ENCODE data around the gene B9D1.

B9D1 gene, protein sequence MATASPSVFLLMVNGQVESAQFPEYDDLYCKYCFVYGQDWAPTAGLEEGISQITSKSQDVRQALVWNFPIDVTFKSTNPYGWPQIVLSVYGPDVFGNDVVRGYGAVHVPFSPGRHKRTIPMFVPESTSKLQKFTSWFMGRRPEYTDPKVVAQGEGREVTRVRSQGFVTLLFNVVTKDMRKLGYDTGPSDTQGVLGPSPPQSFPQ

DNA sequence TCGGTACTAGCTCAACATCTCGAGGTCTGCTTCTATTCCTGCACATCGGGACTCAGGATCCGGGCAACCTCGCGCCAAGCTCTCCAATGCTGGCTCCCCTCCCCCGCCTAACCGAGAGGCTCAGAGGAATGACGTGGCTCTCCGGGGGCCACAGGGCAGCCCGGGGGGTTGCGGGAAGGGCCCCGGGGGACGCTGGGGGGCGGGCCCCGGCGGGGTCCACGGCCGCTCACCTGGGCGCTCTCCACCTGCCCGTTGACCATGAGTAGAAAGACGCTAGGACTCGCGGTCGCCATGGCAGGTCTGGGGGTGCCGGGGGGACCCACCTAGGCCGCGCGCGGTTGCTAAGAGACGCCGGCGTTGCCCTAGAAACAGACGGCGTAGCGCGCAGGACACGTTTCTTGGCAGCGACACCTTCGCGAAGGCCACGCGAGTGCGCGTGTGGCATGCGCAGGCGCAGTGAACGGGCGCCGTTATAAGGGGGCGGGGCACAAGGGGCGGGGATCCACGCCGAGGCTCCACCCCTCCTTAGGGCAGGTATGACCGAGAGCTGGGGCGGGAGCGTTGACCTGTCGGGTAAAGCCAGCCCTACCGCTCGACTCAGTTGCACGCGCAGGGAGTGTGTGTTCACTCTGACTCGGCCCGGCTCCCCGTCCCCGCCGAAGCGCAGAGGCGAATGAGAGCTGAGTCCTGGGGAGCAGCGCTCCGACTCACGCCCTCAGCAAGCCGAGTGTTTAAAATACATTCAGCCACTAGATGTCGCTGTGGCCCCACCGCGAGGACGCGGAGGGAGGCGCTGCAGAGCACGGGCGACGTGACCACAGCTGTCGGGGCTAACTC is at the start of gene B9D1:
TSS of gene B9D1 (minus strand) at position 447 of the 837 bp plus-strand sequence. CDS start at position 293, 154 bp downstream.
- in situ Hi-C loops (cut with HindIII; ENCODE audit: low sequenced_read_pairs), result loop anchor here (5.0 to 10.0 kb wide), 2 partner anchors 85 to 402 kb away; no protein-coding TSS in a partner anchor

DNA sequence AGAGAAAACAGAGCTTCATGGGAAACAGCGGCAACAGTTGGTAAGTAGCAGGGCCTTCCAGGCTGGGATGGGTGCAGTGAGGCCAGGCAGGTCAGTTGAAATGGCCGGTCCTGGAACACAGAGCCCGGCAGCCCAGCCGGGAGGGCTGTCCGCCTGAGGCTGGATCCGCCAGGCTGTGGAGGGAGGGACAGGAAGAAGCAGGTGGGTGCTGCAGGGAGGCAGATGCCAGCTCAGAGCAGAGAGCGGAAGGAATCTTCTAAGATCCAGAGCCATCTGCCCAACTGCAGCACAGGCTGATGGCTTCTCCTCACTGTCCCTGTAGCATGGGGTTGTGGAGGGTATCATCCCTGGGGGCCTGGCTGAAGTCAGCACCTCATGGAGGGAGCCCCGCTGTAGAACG is 49.1 kb upstream of the B9D1 start:
- in situ Hi-C loops (cut with HindIII; ENCODE audit: low sequenced_read_pairs), result no loop called here

DNA sequence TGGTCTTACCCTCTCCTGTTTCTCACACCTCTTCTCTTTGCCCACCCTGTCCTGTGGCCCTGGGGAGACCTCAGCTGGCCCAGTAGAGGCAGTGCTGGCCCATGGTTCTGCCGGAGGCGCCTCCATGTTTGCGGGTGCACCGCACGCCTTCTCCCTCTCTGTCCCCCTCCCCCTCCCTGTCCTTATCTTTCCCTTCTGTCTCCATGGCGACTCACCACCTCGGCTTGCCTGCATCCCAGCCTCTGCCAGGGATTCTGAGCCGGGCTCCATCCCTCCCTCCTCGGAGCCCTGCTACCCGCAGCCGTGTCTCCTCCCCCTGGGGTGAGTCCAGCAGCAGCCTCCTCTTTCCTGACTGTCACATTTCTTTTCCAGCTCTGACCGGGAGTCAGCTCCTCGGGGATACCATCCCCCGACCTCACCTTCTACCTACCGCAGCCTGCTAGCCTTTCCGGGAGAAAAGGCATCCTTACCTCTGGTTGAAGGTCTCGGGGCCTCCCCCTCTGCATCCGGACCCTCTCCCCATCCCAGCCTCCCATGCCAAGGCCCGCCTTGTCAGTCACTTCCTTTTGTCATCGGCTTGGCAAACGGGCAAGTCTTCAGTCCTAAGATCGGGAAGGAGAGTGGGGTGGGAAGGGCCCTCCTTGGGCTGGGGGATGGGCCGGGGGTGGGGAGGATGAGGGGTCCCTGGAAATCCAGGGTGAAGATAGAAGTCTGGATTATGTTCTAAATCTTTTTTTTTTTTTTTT is 48.5 kb upstream of the B9D1 start, which contains the start of gene RNF112:
TSS of gene RNF112 (plus strand) at position 358 of the 746 bp plus-strand sequence. CDS start at position 535, 177 bp downstream.
- in situ Hi-C loops (cut with HindIII; ENCODE audit: low sequenced_read_pairs), result no loop called here

DNA sequence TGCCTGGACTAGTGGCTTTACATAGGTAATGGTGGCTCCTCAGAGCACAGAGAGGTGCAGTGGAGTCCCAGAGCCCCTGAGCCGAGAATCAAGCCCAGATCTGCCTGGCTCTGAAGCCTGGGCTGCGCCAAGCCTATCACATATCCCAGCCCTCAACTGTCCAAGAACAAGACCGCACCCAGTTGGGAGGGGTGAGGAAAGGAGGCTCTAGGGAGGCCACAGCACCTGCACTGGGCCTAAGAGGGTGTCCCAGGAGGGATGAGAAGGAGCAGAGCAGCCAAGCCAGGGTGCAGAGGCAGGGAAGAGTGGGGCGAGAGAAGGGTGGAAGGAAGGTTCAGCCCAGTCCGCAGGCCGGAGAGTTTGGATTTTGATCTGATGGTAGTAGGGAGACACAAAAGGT is 47.6 kb upstream of the B9D1 start:
- in situ Hi-C loops (cut with HindIII; ENCODE audit: low sequenced_read_pairs), result no loop called here

DNA sequence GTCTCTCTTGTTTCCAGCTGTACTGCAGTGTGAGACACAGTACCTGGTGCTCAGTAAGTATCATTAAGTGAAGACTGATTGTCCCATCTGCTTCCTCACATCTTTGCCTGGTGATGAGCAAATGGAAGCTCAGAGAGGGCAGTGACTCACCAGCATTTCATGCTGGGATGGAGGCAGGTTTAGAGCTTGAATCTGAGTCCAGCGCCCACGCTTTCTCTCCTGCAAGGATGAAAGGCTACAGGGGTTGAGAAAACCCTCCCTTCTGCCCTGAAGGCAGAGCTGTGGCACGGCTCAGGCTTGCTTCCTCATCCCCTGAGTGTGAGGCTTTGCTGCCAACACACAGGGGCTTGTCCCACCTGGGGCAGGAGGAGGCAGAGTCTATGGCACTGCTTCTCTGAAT is 47.0 kb upstream of the B9D1 start:
- in situ Hi-C loops (cut with HindIII; ENCODE audit: low sequenced_read_pairs), result no loop called here

DNA sequence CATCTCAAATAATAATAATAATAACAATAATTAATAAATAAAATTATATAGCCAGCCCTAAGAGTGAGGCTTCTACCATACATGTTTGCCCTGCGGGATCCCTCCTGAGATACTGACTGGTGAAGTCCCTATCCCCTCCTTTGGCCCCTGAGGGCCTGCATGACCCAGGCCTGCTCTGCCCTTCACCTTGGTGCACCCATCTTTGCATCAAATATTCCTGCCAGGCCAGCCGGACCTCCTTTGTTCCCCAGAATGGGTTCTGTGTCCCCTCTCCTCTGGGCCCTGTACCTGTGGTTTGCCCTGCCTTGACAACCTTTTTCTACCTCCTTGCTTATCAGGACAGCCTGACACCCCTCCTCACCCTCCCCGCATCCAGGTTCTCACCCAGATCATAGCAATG is 46.5 kb upstream of the B9D1 start:
- in situ Hi-C loops (cut with HindIII; ENCODE audit: low sequenced_read_pairs), result no loop called here

DNA sequence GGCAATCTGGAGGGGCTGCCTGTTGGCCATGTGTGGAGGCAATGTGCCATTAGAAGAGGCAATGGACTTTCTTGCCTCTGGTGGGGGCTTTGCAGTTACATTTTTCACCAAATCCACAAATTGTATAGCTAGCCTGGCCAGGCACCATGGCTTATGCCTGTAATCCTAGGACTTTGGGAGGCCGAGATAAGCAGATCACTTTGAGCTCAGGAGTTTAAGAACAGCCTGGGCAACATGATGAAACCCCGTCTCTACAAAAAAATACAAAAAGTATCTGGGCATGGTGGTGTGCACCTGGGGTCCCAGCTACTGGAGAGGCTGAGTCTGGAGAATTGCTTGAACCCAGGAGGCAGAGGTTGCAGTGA is 45.8 kb upstream of the B9D1 start:
- in situ Hi-C loops (cut with HindIII; ENCODE audit: low sequenced_read_pairs), result no loop called here

DNA sequence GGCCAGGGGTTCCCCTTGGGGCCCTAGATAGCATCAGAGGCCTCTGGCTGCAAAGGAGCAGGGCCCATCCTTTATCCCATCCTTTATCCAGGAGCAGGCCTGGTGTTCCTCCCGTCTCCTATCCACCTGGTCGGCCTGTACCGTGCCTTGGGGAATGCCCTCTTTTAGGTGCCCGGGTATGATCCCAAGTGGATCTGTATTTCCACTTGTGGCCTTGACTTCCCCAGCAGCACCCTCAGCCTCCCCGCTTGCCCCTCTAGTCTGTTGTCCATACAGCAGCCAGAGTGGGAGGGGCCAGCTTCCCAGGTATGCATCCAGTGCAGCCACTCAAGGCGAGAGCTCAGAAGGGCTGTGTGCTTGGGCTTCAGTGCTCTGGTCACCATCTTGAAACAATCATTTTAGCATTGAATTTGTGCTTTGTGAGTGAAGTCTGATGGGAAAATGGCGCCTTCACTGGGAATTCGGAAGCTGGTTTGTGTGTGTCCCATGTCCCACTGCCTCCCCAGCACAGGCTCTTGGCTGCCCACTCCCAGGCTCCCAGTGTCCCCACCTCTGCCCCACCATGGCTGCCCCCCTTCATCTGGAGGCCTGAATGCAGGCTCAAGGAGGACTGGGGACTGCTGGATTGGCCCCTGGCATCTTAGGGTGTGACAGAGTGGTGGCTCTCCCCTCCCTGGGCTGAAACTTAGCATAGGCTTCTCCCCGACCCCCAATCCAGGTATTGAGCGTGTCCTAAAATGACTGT is 45.2 kb upstream of the B9D1 start:
- in situ Hi-C loops (cut with HindIII; ENCODE audit: low sequenced_read_pairs), result no loop called here

DNA sequence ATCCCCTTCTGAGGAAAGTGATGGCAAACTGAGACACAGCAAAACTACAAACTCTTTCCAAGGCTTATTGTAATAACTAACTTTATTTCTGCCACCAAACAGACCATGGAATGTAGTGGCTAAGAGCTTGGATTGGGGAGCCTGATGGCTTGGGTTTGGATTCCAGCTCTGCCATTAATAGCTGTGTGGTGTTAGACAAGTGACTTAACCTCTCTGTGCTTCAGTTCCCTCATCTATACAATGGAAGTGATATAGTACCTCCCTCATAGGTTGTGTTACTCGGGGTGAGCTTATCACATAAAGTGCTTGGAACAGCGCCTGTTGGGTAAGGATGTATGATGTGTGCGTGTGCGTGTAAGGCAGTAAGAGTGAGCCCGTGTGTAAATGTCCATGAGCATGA is 42.6 kb upstream of the B9D1 start:
- in situ Hi-C loops (cut with HindIII; ENCODE audit: low sequenced_read_pairs), result no loop called here

DNA sequence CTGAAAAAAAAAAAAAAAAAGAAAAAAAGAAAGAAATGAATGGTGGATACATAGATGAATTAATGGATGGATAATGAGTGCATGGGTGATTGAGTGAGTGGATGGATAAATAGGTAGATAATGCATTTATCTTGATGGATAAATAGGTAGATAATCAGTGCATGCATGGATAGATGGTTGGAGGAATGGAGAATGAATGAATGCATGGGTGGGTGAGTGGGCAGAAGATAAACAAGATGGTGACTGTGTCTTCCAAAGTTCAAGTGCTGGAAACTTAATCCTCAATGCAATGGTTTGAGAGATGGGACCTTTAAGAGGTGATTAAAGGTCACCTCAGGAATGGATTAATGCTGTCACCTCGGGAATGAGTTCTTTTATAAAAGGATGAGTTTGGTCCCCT is 41.7 kb upstream of the B9D1 start:
- in situ Hi-C loops (cut with HindIII; ENCODE audit: low sequenced_read_pairs), result no loop called here

DNA sequence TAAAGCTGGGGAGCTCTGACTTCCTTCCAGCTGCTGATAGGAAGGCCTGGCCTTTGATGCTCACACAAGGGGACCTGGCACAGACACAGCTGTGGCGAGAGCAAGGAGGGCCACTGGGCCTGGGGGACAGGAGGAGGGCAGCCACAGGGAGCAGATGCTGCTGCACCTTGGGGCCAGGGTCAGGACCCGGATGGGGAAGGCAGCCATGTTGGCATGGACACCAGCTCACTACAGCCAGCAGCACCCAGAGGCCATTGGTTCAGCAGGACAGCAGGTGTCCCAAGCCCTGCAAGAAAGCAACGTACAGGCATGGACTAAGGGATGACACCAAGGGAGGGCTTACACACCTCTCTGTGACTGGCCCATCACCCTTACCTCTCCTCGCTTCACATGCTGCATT is 40.5 kb upstream of the B9D1 start:
- in situ Hi-C loops (cut with HindIII; ENCODE audit: low sequenced_read_pairs), result no loop called here

DNA sequence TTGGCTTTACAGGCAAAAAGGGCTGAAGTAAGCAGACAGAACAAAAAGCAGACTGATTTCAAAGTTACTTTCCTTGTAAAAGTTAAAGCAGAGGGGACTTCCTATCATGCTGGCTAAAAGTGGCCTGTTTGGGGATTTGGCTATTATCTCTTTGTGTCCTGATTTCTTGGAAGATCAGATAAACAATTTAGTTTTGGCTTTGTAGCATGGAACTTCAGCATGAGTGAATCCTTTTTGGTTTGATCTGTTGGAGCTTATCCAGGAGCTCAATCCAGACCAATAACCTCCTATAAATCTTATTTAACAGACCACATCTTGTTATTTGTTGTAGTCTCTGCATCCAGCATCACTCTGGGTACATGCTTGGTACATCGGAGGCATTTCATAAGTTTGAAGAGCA is 39.6 kb upstream of the B9D1 start:
- in situ Hi-C loops (cut with HindIII; ENCODE audit: low sequenced_read_pairs), result no loop called here

DNA sequence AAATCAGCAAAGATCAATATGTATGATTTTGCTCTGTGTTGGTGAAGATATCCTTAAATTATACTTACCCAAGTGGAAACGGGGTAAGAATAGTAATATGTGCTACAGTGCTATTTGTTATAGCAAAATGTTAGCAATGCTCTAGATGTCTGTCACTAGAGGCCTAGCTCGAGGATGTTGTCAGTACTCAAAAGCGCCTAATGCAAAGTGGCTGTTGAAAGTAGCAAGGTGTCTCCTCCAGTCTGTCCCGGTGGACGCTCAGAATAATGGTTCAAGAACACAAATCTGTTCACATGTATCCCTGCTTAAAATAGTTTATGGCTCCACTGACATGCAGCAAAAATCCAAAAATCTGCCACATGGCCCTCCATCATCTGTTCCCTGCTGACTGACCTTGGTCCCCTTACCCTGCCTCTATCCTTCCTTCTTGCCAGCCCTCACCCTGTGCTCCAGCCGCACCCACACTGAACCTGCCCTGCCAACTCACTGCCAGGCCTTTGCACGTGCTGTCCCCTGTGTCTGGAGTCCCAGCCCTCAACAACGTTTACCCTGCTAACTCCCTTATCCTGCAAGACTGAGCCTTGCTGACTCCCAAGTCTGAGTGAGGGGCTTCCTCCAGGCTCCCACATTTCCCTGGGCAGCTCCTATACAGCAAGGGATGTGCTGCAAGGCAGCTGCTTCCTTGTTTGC is 38.9 kb upstream of the B9D1 start:
- in situ Hi-C loops (cut with HindIII; ENCODE audit: low sequenced_read_pairs), result no loop called here

DNA sequence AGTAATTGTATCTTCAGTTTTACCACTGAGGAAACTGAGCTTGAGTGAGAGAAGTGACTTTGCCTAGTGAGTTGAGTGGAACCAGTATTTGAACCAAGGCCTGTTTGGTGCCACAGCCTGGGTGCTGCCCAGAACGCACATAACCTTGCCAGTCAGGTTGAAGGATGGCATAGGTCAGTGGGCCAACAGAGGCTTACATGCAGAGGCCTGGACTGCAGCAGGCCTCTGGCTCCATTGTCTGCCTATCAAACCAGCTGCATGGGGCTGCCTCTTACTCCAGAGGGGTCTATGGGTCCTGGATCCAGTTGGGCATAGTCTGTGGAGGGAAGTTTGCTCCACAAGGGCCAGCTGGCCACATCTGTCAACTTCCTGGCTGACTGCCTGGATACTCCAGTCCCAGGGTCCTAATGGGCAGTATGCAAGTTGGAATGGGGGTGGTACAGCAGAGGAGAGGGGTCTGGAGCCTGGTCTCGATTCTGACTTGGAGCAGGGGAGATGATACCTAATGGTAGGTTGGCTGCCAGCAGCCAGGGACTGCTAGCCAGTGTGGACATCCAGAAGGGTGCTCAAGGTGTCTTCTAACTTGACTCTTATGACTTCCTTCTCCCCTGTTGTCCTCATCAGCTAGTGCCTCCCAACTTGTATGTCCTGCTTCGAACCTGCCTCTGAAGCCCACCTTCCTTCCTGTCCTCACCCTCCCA is 37.4 kb upstream of the B9D1 start:
- in situ Hi-C loops (cut with HindIII; ENCODE audit: low sequenced_read_pairs), result no loop called here

DNA sequence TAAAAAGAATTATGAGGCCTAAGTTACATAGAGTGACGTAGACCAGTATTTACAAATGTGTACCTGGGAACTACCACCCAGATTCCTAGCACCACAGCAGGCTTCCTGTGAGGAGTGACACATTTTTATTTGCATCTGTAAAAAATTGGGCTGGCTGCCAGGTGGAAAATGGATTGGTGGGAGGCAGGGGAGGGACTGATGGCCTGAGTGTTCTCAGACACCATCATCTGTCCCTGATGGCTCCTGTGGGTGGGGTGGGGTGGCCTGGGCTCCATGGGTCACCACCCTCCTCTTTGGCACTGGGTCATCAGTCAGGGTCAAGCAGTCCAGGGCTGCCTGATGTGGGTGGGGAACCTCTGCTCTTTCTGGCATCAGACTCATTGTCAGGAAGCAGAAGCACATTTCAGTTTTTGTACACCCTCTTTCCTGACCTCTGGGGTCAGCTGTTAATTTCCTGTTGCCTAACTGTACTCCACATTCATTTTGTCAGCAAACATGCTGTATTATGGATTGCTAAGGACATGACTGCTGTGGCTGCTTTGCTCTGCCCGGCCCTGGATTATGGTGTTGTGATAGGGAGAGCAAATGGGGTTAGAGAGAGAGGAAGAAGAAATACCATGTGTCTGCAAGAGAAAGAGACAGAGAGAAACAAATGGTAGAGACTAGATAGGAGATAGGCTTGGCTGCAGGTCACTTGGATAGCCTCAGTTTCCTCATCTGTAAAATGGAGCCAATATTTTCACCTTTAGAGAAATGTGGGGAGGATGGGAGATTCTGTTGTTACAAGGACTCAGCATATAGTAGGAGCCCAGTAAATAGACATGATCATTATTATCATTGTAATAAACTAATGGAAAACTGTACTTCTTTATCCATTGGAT is 36.0 kb upstream of the B9D1 start:
- in situ Hi-C loops (cut with HindIII; ENCODE audit: low sequenced_read_pairs), result no loop called here

DNA sequence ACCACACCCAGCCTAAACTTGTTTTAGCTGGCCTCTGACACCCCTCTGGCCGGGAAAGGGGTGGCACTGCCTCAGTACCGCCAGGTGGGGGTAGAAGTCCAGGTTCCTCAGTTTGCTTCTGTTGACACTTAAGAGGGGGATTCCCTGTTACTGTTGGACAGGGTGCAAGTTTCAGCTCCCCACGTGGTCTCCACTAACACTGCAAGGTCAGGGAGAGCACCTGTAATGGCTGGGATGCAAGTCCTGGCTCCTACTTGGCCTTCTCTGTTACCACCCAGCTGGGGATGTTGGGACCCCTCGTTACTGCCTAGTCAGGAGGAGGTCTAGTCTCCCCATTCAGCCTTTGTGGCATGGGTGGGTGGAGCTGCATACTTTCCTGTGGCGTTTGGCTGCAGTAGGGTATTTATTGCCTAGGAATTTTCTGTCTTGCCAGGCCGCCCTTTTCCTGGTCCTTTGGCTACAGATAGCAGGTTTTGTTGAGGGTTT is 35.1 kb upstream of the B9D1 start:
- in situ Hi-C loops (cut with HindIII; ENCODE audit: low sequenced_read_pairs), result no loop called here

DNA sequence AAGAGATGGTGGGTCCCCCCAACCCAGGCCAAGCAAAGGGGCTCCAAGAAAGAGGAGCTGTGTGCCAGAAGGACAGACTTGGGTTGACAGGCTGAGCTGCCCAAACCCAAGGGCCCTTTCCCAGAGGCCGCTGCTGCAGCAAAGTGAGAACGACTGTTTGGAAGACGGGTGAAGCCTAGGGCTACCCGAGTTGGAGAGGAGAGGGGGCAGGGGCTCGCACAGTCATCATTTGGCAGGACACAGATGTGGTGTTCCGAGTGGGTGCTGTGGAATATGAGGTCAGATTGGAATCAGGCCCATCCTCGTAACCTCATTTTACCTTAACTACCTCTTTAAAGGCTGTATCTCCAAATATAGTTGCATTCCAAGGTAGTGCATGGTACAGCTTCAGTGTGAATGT is 29.8 kb upstream of the B9D1 start:
- in situ Hi-C loops (cut with HindIII; ENCODE audit: low sequenced_read_pairs), result no loop called here

DNA sequence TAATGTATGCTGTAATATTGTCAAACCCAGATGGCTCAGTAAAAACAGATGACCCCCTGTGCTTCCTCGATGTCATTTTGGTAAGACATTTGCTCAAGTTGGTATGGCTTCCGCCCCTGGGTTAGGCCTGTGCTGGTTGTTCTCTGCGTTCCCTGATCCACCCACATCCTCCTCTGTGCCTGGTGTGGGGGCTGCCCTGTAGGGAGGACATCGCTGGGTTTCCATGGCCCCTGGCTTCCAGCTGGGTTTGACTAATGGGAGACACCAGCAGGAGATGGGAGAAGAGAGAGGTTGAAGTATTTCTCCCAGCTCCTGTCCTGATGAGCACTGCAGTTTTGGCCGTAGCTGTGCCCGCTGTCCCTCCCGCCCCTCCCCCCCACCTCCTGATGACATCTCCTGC is 28.9 kb upstream of the B9D1 start:
- in situ Hi-C loops (cut with HindIII; ENCODE audit: low sequenced_read_pairs), result no loop called here

DNA sequence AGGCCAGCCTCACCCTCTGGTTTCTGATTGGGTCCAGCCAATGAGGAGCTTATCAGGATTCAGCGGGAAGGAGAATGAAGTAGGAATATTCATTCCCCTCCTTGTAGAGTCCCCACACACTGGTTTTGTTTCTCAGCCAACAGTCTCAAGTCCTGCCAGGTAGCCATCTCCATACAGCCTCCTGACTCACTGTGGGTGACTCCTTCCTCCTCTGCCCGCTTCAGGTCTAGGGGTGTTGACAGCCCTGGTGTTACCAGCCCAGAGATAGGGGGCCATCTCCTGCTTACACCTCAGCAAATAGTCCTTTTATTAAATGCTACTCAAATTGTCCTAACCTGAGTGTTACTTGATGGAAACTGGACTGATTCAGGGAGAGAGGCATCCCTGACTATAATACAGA is 28.4 kb upstream of the B9D1 start:
- in situ Hi-C loops (cut with HindIII; ENCODE audit: low sequenced_read_pairs), result no loop called here
